SJCRH30 (cell line): ENCODE results near the gene DAPK1. TPM values are rescaled to one million over a fixed set of nuclear protein-coding genes. Genes with fewer than 3 reads are reported as not detected.
"Not testable (repeated sequence)": the region's sequence is repeated elsewhere in the genome, so short reads cannot be mapped to it uniquely, and the experiment has no call there.

Experiments
- DNase-seq, 2 experiments: peaks; one replicate each; pipeline ENCODE4 v3.0.0-alpha.2; 2015 to 2020
- H3K27ac ChIP-seq: fragments of 250-450 bp; sonication (Bioruptor Pico); 2 replicates; pipeline ENCODE4 v1.5.1; 2020; ENCODE audit warnings: mild to moderate bottlenecking, moderate library complexity
- H3K27me3 ChIP-seq: fragments of 250-450 bp; sonication (Bioruptor Pico); 2 replicates; pipeline ENCODE4 v1.5.1; 2020; ENCODE audit warnings: mild to moderate bottlenecking, moderate library complexity
- H3K36me3 ChIP-seq: fragments of 250-450 bp; sonication (Bioruptor Pico); 2 replicates; pipeline ENCODE4 v1.5.1; 2020; ENCODE audit warnings: mild to moderate bottlenecking, moderate library complexity
- H3K4me1 ChIP-seq: fragments of 250-450 bp; sonication (Bioruptor Pico); 2 replicates; pipeline ENCODE4 v1.5.1; 2020; ENCODE audit warnings: mild to moderate bottlenecking, moderate library complexity
- H3K4me3 ChIP-seq: fragments of 250-450 bp; sonication (Bioruptor Pico); 2 replicates; pipeline ENCODE4 v1.5.1; 2020; ENCODE audit warnings: mild to moderate bottlenecking, moderate library complexity
- H3K9me3 ChIP-seq: fragments of 250-450 bp; sonication (Bioruptor Pico); replicated peaks from 2 replicates; pipeline ENCODE4 v1.5.1; 2020; ENCODE audit warnings: mild to moderate bottlenecking, moderate library complexity
- total RNA-seq: library from RNA; depleted of rRNA; stranded (reverse); fragments of >200 nt; shearing (Covaris generic); gene quantifications from 2 replicates; pipeline ENCODE4 v1.2.3, GENCODE V29; 2014

Gene DAPK1
- total RNA-seq, 1 experiment from 2014 or later: 73.5 TPM

DNA sequence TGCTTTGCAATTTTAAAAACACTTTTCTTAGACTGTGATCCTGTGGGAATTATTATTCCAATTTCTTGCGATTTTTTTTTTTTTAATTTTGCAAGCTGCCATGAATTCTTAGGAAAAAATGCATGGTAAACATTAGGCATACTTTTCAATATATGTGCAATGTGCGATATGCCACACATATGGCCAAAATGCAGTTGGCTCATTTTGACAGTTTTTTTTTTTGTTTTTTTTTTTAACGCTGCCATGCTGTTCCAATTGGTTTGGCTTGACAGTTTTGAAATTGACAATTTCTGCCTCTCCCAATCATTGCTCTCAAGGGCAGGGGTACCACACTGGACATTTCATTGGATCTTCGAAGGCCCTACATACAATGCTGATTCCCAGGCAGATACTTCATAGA is 36.4 kb downstream of the DAPK1 start:
- no peaks in the 10 kb centered on the region for H3K9me3 ChIP-seq
- no peaks in the 10 kb centered on the region for H3K36me3 ChIP-seq
- DNase-seq: no peak
- H3K4me1 ChIP-seq: peaks cover 13% of the 10 kb centered on the region
- H3K4me3 ChIP-seq: no peak overlapping the region
- no peaks in the 10 kb centered on the region for H3K27me3 ChIP-seq
- H3K27ac ChIP-seq: no peak overlapping the region

- no peaks in the 10 kb centered on the region for H3K9me3 ChIP-seq
- peaks cover 5% of the 10 kb centered on the region; the same call in 1 of the 2 replicates for H3K36me3 ChIP-seq
- no peak overlapping the region for H3K27ac ChIP-seq
- no peak for DNase-seq
- no peaks in the 10 kb centered on the region for H3K27me3 ChIP-seq
- H3K4me3 ChIP-seq: no peak overlapping the region
- peaks cover 13% of the 10 kb centered on the region for H3K4me1 ChIP-seq
Observed at GRCh38 chr9:87534957-87535356, 37.3 kb downstream of the DAPK1 start.

GRCh38 chr9:87535817-87536539 is 38.3 kb downstream of the DAPK1 start:
- H3K27ac ChIP-seq: no peak overlapping the region
- H3K36me3 ChIP-seq: peaks cover 14% of the 10 kb centered on the region
- H3K4me1 ChIP-seq: peaks cover 13% of the 10 kb centered on the region
- DNase-seq: no peak
- H3K27me3 ChIP-seq: no peaks in the 10 kb centered on the region
- no peak overlapping the region for H3K4me3 ChIP-seq
- H3K9me3 ChIP-seq: no peaks in the 10 kb centered on the region

DNA sequence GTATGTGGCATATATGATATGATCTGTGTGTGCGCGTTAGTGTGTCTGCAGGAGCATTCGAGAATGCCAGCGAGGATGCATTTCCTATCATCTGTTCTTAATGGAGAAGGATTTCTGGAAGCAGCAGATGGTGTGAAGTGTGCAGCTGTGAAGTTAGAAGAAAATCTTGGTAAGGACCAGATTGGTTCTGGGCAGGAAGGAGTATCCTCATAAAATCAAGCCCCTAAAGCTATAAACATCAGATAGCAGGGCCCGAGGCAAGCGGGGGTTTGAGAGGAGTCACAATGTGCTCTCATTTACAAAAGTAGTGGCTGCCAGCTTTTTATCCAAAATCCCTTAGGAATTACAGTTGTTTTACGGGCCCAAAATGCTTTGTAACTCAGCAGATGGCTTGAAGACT is 40.0 kb downstream of the DAPK1 start:
- Histone ChIP-seq H3K4me1 (peaks cover 13% of the 10 kb centered on the region), H3K4me3 (no peak overlapping the region), H3K27ac (peak overlapping the region; percentile 11; the same call in 1 of the 2 replicates), H3K9me3 (no peaks in the 10 kb centered on the region), H3K36me3 (peaks cover 22% of the 10 kb centered on the region), H3K27me3 (no peaks in the 10 kb centered on the region)
- DNase-seq: peak; percentile 53 to 70

DNA sequence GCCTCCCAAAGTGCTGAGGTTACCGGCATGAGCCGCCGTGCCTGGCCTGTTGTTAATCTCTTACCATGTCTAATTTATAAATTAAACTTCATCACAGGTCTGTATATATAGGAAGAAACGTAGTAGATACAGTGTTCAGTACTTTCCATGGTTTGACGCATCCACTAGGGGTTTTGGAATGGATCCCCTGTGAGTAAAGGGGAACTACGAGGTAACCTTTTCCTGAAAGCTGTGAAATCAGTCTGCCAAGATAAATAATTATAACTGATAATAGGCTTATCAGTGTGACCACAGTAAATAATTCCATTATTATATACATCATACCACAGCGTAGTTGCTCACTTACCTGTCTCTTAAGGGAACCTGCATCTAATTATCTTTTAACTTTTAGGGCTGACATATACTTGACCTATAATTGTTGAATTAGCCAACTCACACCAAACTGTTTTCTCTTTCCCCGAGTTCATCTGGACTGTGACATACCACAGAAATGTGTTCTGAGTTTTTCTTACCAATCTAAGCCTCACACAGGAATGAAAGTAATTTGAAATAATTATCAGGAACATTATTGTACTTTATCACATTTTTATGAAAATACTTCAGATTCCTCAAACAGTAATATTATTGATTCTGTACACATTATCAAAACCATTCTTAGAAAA is 42.9 kb downstream of the DAPK1 start:
- H3K4me1 ChIP-seq: peaks cover 13% of the 10 kb centered on the region

GRCh38 chr9:87541663-87542062 is 44.0 kb downstream of the DAPK1 start:
- Histone ChIP-seq H3K27ac (no peak overlapping the region), H3K4me1 (peaks cover 13% of the 10 kb centered on the region), H3K27me3 (no peaks in the 10 kb centered on the region), H3K4me3 (no peak overlapping the region), H3K36me3 (peaks cover 23% of the 10 kb centered on the region), H3K9me3 (no peaks in the 10 kb centered on the region)
- no peak for DNase-seq

More for the DNA sequence above, 42.9 kb downstream of the DAPK1 start:
- Histone ChIP-seq H3K9me3 (no peaks in the 10 kb centered on the region), H3K27me3 (no peaks in the 10 kb centered on the region), H3K27ac (no peak overlapping the region), H3K4me3 (no peak overlapping the region), H3K36me3 (peaks cover 23% of the 10 kb centered on the region)
- no peak for DNase-seq

DNA sequence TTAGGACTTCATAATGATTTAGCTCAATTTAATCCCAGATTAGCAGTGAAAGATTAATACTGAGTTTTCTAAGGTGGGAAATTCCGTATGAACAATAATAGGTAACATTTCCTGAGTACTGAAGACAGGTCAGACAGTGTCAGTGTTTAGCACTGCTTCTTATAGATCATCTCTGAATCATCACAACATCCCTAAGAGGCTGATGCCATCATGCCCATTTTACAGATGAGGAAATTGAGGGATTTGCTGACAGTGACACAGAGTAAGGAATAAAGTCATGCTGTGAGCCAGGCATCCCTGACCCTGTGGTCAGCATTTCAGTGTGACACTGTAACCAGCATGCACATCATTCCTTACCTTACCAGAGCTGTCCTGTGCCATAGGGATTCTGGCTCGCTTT is 44.5 kb downstream of the DAPK1 start:
- Histone ChIP-seq H3K4me3 (no peak overlapping the region), H3K27ac (no peak overlapping the region), H3K36me3 (peaks cover 23% of the 10 kb centered on the region), H3K4me1 (peaks cover 12% of the 10 kb centered on the region), H3K27me3 (no peaks in the 10 kb centered on the region), H3K9me3 (no peaks in the 10 kb centered on the region)
- DNase-seq: no peak

DNA sequence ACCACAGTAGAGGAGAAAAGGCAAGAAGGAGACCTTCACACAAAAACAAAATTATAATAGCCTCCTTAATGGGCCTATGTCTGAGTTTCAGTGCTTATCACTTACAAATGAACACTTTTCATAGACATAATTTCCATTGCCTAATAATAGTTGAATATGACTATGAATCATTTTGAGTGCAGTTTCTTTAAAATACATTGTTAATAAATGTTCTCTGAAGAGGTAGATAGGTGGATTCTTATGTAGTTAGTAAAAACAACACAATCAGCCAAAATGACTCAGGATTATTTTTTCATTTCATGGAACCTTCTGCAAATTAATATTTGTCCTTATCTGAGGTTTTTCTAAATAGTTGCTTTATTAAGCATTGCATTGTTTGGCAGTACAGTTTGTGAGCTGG is 45.6 kb downstream of the DAPK1 start:
- no peak overlapping the region for H3K4me3 ChIP-seq
- H3K9me3 ChIP-seq: no peaks in the 10 kb centered on the region
- H3K27me3 ChIP-seq: no peaks in the 10 kb centered on the region
- DNase-seq: no peak
- peaks cover 23% of the 10 kb centered on the region for H3K36me3 ChIP-seq
- peaks cover 1% of the 10 kb centered on the region; the same call in 1 of the 2 replicates for H3K4me1 ChIP-seq
- H3K27ac ChIP-seq: no peak overlapping the region

DNA sequence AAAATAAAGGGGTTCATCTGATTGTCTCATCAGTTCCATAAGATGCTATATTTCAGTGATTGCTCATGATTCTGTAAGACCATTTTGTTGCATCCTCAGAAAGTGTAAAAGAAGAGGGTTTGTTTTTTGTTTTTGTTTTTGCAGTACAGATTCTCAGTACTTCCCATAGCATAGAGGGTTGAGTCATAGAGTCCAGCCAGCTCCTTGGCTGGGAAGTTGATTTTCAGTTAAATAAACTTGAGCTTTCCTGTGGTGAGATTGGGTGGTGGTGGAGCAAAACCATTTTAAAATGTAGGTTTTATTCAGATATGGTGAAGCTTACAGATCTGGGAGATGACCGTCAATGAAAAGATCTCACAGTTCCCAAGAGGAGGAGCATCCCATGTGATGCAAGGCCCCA is 48.2 kb downstream of the DAPK1 start:
- H3K9me3 ChIP-seq: no peaks in the 10 kb centered on the region
- H3K27ac ChIP-seq: no peak overlapping the region
- H3K27me3 ChIP-seq: no peaks in the 10 kb centered on the region
- no peak for DNase-seq
- H3K36me3 ChIP-seq: peaks cover 13% of the 10 kb centered on the region
- no peaks in the 10 kb centered on the region; the same call in 1 of the 2 replicates for H3K4me1 ChIP-seq
- no peak overlapping the region for H3K4me3 ChIP-seq

- Histone ChIP-seq H3K9me3 (no peaks in the 10 kb centered on the region), H3K27me3 (no peaks in the 10 kb centered on the region), H3K27ac (no peak overlapping the region), H3K36me3 (peaks cover 9% of the 10 kb centered on the region), H3K4me1 (no peaks in the 10 kb centered on the region), H3K4me3 (no peak overlapping the region)
- DNase-seq: no peak
Observed at GRCh38 chr9:87546704-87547103, 49.0 kb downstream of the DAPK1 start.

- Histone ChIP-seq H3K36me3 (peaks cover 4% of the 10 kb centered on the region), H3K9me3 (no peaks in the 10 kb centered on the region), H3K27me3 (no peaks in the 10 kb centered on the region), H3K27ac (no peak overlapping the region), H3K4me3 (no peak overlapping the region), H3K4me1 (no peaks in the 10 kb centered on the region)
- DNase-seq: no peak
Observed at GRCh38 chr9:87547671-87548081, 50.0 kb downstream of the DAPK1 start.

- Histone ChIP-seq H3K27ac (no peak overlapping the region), H3K9me3 (no peaks in the 10 kb centered on the region), H3K4me1 (no peaks in the 10 kb centered on the region), H3K36me3 (peaks cover 4% of the 10 kb centered on the region), H3K27me3 (no peaks in the 10 kb centered on the region), H3K4me3 (no peak overlapping the region)
- DNase-seq: no peak
Observed at GRCh38 chr9:87548159-87548558, 50.5 kb downstream of the DAPK1 start.

- H3K27ac ChIP-seq, H3K36me3 ChIP-seq: not testable (repeated sequence)
Observed at GRCh38 chr9:87549088-87549487, 51.4 kb downstream of the DAPK1 start.

GRCh38 chr9:87549791-87550190 is 52.1 kb downstream of the DAPK1 start:
- Histone ChIP-seq H3K9me3 (no peaks in the 10 kb centered on the region), H3K27me3 (no peaks in the 10 kb centered on the region), H3K4me1 (no peaks in the 10 kb centered on the region), H3K36me3 (peaks cover 2% of the 10 kb centered on the region), H3K27ac (no peak overlapping the region), H3K4me3 (no peak overlapping the region)
- no peak for DNase-seq

More at GRCh38 chr9:87549088-87549487, 51.4 kb downstream of the DAPK1 start:
- H3K9me3 ChIP-seq, H3K4me1 ChIP-seq, DNase-seq, H3K4me3 ChIP-seq, H3K27me3 ChIP-seq: not testable (repeated sequence)

DNA sequence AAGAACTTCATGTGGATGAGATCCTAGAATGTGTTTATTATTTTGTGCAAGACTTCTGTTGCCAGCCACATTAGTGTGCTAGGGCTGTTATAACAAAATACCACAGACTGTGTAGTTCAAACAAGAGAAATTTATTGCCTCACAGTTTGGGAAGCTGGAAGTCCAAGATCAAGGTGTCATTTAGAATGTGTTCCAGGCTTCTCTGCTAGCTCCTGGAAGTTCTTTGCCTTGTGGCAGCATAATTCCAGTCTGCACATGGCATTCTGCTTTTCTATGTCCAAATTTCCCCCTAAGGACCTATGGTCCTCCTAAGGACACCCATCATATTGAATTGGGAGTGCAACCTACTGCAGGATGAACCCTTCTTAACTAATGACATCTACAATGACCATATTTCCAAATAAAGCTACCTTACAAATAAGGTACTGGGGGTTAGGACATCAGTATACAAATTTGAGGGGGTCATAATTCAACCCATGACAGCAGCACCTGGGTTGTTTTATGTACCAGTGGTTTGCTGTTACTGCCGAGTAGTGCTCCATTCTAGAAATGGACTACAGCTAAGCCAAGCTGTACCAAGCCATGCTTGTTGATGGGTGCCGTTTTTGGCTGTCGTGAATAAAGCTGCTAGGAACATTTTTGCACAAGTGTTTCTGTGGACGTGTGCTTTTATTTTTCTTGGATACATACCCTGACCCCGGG is 52.7 kb downstream of the DAPK1 start:
- peaks cover 2% of the 10 kb centered on the region; the same call in 1 of the 2 replicates for H3K36me3 ChIP-seq
- H3K27me3 ChIP-seq: no peaks in the 10 kb centered on the region
- H3K4me3 ChIP-seq: no peak overlapping the region
- DNase-seq: no peak
- no peak overlapping the region for H3K27ac ChIP-seq
- no peaks in the 10 kb centered on the region for H3K9me3 ChIP-seq
- H3K4me1 ChIP-seq: no peaks in the 10 kb centered on the region
